Hematopoietic multipotent progenitor cell treated with erythropoietin and hydrocortisone succinate and interleukin-3 and kit ligand, for 4 days (in vitro differentiated cells): ENCODE measurements around the gene MEIS1.

Experiments used
- DNase-seq: peaks from one replicate; pipeline ENCODE4 v3.0.0-alpha.2; 2015

MEIS1 gene

DNA sequence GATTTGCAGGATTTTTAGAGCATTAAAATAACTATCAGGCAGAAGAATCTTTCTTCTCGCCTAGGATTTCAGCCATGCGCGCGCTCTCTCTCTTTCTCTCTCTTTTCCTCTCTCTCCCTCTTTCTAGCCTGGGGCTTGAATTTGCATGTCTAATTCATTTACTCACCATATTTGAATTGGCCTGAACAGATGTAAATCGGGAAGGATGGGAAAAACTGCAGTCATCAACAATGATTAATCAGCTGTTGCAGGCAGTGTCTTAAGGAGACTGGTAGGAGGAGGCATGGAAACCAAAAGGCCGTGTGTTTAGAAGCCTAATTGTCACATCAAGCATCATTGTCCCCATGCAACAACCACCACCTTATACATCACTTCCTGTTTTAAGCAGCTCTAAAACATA is 137.0 kb downstream of the MEIS1 start:
- no peak for DNase-seq

- no peak for DNase-seq
Observed at GRCh38 chr2:66572391-66572790, 137.5 kb downstream of the MEIS1 start.

DNA sequence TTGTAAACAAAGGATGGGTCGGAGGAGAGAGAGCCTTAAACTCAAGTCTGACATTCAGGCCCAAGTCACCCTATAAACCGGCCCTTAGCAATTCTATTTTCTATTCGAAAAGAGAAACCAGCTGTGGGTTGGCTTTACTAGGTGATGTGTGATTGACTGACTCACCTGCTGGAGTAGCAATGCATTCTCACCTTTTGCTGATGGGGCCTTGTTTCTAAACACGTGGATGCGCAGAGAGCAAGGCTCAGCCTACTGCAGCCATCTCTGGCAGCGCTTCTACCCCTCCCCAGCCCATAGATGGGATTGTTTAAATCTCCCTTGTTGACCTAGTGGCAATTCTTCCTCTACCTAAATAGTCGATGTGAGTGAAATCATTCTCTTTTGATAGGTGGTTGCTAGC is 138.5 kb downstream of the MEIS1 start:
- no peak for DNase-seq

GRCh38 chr2:66573821-66574233 is 138.9 kb downstream of the MEIS1 start:
- DNase-seq, result no peak

DNA sequence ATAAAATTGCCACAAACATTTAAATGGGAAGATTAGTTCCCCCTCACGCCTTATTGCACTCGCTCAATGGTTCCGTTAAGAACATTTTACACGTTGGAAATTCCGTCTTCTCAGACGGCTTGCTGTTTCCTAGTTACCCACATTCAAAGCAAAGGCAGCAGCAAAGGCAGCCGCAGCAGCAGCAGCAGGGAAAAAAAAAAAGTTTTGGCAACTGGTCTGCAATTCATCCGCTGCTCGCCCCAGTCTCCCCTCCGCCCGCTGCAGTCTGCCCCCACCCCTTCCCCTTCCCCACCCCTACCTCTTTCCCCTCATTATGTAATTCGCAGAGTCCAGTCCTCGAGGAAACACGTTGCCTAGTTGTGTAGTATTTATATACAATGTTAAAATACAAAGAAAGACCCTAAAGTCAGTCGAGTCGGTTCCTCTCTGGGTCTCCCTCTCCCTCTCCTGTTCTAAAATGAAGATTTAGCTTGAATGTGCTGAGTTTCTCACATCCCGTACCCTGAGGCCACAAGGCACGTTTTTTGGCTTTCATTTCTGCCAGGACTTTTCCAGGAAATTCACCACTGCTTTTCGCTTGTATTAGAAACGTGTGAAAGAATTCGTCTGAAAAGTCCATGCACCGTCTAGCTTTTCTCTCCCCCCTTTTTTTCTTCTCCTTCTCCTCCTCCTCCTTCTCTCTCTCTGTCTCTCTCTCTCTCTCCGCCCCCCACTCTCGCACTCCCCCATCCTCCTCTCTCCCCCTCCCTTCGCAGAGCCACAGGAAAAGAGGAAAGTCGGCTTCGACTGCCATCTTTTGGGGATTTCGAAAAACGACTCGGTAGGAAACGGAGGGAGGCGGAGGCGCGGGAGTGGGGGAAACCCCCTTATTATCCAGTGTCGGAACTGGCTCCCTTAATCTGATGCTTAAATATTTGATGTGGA is 140.0 kb downstream of the MEIS1 start:
- peak; percentile 92 for DNase-seq

- peak; percentile 64 for DNase-seq
Observed at GRCh38 chr2:66575625-66576310, 140.8 kb downstream of the MEIS1 start.

DNA sequence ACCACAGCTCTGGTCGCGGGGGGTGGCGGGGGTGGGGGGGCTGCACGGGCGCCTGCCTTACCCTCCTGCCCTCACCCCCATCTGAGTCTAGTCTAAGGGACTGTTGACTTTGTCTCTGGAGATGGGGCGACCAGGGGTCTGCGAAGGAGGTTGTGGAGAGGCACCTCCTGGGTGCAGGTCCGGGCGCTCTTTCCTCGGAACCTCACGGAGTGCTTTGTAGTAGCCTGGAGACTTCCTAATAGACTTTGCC is 141.3 kb downstream of the MEIS1 start:
- no peak for DNase-seq

- DNase-seq, result no peak
Observed at GRCh38 chr2:66576561-66577320, 141.8 kb downstream of the MEIS1 start.

DNA sequence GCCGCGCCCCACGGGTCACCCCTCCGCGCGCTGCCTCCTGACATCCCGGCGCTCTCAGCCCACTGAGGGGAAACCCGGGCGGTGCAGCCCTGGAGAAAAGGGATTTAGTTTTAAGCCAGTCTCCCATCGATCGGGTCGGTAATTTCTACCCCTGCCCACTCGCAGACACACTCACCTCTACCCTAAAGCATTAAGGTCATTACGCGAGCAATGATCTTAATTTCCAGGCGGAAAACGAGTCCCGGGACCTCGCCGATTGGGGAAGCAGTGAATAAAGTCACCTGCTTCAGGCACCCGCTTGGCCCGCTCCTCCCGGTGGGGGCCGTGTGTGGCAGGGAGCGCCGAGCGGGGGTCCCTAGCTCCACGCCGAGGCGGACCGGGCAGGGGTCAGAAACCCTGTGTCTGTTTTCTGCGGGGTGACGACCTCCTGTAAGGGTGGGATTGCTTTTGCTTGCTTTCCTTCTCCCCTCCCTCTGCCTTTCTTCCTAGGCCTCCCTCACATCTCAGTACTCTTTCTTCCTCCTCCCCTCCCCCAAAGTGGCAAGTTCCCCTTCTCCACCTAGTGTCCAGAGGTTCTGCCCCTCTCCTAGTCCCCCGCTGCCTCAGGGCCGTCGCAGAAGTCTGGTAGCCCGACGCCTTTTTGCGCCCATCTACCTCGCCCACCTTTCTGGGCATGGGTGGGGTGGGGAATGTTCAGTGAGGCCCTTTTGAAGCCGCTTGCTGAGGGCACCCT is 142.6 kb downstream of the MEIS1 start:
- DNase-seq, result peak; percentile 58

DNA sequence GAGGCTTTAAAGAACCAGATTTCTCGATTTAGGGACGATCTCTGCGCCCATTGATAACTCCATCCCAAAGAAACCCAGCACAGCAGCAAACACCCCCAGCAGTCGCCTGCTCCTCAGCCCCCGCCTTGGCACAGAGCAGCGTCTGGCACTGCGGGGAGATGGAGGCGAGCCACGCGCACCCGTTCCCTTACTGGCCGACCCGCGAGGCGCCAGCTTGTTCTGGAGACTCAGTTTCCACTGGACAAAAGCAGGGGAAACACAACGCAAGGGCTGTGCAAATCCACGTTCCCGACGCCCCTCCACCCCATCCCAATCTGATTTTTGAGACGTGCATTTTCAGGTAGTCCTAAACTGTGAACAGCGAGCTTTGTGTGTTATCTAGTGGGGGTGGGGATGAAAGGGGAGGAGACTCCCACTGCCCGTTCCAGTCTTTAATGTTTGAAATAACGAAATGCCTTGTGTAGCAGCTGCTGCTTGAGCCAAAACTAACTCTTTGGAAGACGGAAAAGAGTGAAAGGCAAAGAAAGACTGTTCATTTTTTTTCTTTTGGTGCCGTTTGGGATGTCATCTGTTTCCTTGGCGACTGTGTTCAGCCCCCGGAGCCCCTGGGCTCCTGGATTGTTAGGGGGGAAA is 143.2 kb downstream of the MEIS1 start:
- DNase-seq, result no peak

GRCh38 chr2:66578687-66579106 is 143.8 kb downstream of the MEIS1 start:
- no peak for DNase-seq

DNA sequence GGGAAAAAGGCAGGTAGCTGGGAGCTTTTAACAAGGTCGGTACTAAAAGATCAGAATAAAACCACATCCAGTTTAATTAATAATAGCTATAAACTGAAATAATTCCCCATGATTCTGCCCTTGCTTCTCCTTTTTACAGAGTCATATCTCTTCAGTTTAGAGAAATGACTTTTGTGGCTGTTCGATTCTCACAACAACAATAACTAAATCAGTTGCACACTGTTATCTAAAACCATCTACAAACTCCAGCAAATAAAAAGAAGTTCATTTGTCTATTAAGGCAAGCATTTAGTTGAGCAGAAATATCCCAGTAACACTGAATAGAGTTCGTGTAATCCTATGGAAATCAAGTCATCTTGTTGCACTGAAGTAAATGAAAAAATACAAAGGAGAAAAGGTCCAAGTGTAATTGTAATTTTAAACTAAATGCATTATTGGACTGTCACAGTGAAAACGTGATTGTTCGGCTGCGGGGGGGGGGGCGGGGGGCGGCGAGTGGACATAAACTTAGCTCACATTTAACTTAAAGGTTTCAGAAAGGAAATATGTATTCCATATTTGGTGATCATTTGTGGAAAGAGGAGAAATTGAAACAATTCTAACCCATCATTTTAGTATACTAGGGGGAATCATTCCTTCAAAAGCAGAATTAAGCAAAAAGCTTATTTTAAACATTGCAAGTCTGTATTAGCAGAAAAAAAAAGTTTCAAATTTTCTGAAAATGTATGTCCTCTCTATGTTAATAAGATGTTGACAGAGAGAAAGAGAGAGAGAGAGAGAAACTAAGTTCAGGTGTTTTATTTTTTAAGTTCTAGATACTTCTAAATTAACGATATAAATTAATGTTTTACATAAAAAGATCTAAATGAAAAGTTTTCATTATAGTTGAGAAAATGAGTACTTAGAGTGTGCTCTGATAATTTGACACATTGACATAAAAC is 144.5 kb downstream of the MEIS1 start:
- DNase-seq, result no peak

DNA sequence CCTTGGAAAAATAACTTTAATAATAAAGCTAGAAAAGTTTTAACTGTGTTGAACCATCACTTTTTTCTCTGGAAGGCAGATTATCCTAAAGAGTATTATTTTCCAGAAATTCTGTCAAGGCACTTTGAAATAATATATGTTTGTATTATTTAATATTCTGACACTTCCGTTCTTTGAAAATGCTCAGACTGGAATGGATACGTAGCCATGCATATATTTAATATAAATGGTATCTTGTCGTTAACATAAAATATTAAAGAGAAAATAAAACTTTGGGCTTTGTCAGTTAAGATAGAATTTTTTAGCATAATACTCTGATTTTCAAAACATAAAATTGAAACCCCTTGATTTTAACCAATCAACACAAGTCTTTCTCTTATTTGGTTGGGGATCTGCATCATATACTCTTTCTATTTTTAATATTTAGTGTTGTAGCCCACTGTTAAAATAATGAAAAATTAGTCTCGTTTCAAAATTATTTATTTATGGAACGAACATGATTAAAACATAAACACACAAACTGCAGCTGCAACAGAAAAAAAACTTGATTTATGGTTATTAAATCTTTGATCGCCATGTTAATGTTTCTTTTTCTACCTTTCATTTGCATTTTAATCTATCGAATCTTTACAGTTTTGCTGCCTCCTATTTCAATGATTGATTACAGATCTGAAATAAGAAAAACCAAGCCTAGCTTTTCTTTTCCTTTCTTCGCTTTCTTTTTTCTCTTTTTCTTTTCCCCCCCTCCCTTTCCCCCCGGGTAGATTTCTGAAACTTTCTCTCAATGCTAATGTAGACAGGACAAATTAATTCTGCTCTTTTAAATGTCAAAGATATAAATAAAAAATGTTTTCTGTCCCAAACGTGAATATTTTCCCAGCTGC is 145.5 kb downstream of the MEIS1 start:
- DNase-seq, result no peak

DNA sequence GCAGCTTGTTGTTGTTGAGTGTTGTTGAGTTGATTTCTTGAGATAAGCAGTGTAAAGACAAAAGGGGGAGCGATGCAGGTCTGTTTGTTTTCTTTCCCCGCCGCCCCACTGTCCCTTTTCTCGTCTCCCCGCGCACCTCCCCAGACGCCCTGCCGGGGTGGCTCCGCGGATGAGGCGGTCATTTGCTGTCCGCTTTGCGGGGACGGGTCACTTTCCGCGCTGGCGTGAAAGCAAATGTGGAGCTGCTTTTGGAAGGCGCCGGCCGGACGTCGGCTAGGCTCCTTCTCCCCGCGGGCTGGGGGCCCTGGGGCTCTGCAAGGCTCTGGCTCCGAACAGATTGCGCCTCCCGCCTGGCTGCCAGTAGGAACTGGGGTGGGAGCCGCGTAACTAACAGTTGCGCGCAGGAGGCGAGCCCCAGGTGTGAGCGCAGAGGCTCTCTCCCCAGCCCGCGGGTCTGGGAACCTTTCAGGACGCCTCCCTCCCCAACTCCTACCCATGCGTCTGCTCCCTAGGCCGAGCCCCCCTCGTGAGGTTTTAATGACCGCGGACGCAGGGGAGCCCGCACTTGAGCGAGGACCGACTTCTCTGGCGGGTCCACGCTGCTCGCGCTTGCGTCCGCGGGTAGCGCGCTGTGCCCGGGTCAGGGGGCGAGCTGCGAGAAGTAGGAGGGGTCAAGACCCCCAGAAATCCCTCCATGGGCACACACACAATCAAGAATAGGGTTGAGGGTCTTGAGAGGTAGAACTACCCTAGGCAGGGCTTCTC is 146.6 kb downstream of the MEIS1 start:
- no peak for DNase-seq

- no peak for DNase-seq
Observed at GRCh38 chr2:66582104-66582986, 147.4 kb downstream of the MEIS1 start.

DNA sequence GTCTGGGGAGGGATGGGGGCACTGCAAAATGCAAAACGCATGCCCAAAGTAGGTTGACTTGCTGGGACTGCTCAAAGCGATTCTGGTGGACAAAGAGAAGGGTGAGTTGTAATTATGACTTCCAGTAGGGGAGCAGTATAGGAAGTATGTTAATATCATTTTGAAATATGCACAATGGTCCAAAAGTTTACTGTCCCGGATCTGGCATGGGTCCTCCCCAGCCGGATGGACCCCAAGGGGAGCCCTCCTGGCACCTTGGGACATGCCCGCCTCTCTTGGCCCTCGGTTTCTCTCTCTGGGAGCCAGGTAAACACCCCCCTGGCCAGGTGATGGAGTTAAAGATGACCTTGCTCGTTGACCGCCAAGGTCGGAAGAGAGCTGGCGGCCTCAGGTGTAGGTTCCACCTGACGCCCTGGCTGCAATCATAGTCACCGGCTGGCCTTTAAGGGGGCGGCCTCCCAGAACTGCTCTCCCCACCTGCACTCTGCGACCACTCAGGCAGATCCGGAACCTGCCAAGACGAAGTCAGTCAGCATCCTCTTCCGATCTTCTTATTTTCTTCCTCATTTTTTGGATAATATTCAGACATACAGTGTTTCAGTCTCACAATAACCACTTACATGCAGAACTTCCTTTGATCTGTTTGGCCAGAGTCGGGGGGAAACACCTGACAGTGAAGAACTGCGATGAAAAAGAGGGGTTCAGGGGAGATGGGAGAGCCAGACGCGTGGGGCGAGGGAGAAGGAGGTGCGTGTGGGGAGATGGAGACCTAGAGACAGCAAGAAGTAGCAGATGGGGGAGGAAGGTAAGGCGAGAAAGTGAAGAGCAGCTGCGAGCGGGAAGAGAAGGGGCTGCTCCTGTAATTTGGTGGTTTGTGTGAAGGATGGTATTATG is 148.3 kb downstream of the MEIS1 start:
- DNase-seq, result peak; percentile 60

DNA sequence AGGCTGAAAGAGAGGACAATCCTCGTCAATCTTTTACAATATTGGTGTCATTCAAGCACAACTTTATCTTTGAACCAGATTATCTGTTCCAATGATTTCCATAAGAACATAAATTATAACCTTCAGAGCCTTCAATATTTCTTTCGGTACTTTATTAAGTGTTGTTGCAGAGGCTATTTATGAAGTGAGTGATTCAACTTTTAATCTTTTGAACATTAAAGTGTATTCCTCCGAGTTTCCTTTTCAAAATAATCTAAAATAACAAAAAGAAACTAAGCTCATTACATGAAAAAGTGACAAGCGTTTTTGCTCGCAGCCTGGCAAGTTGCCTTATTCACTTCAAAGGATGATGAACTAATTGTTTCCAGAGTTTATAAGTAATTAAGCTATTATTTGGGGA is 149.0 kb downstream of the MEIS1 start:
- no peak for DNase-seq
